Osteoblast (primary cell): Measurements from ENCODE around the gene GCDH. TPM values are rescaled to one million over a fixed set of nuclear protein-coding genes. Genes with fewer than 3 reads are reported as not detected.
A peak's percentile ranks its signal among the peaks of the same experiment; 100 is the strongest.

ENCODE experiments used
- DNase-seq: peaks from one replicate; pipeline ENCODE4 v3.0.0; 2011; ENCODE audit warnings: low spot score, mixed read lengths; ENCODE audit not compliant: insufficient read length; ENCODE audit errors: missing footprints
- H2AFZ ChIP-seq: 2 replicates; pipeline ENCODE4 v1.6.0; 2011; ENCODE audit warnings: mild to moderate bottlenecking, low read length
- H3K27ac ChIP-seq: 2 replicates; pipeline ENCODE4 v1.5.1; 2011; ENCODE audit warnings: mild to moderate bottlenecking, low read depth, low read length, moderate library complexity
- H3K27me3 ChIP-seq: 2 replicates; pipeline ENCODE4 v1.6.0; 2012; ENCODE audit warnings: mild to moderate bottlenecking, control low read depth, inconsistent platforms, low read length, moderate library complexity; ENCODE audit not compliant: insufficient read depth
- H3K36me3 ChIP-seq: 2 replicates; pipeline ENCODE4 v1.5.1; 2011; ENCODE audit warnings: mild to moderate bottlenecking, low read length, control low read depth, moderate library complexity; ENCODE audit not compliant: insufficient read depth
- H3K4me1 ChIP-seq: 2 replicates; pipeline ENCODE4 v1.5.1; 2011; ENCODE audit warnings: mild to moderate bottlenecking, low read length, control low read depth, moderate library complexity; ENCODE audit not compliant: insufficient read depth
- H3K4me2 ChIP-seq: 2 replicates; pipeline ENCODE4 v1.6.0; 2011; ENCODE audit warnings: mild to moderate bottlenecking, low read length; ENCODE audit not compliant: insufficient read depth
- H3K4me3 ChIP-seq: fragments of 200-600 bp; sonication (generic); 3 replicates; pipeline ENCODE4 v1.5.1; 2012; ENCODE audit warnings: mild to moderate bottlenecking, low read length, inconsistent platforms; ENCODE audit not compliant: insufficient read depth
- H3K79me2 ChIP-seq: 2 replicates; pipeline ENCODE4 v1.6.0; 2012; ENCODE audit warnings: mild to moderate bottlenecking, low read length, control low read depth, inconsistent platforms; ENCODE audit not compliant: insufficient read depth
- H3K9me3 ChIP-seq: 2 replicates; pipeline ENCODE4 v1.5.1; 2011; ENCODE audit warnings: low read depth, low read length, control low read depth
- H4K20me1 ChIP-seq: 2 replicates; pipeline ENCODE4 v1.6.0; 2012; ENCODE audit warnings: mild to moderate bottlenecking, low read length, control low read depth; ENCODE audit not compliant: insufficient read depth
- total RNA-seq: library from RNA; depleted of rRNA; stranded (reverse); fragments of >200 nt; gene quantifications from 2 replicates; pipeline ENCODE4 v1.2.3, GENCODE V29; 2012
- TF ChIP-seq, protein P1 (sequence below): IDR thresholded peaks from 2 replicates; pipeline ENCODE4 v1.5.1; 2011; ENCODE audit warnings: mild to moderate bottlenecking, low read depth, low read length, moderate library complexity; ENCODE audit errors: extremely low read depth

Gene GCDH
- total RNA-seq, 1 donor = 31.1 TPM

DNA sequence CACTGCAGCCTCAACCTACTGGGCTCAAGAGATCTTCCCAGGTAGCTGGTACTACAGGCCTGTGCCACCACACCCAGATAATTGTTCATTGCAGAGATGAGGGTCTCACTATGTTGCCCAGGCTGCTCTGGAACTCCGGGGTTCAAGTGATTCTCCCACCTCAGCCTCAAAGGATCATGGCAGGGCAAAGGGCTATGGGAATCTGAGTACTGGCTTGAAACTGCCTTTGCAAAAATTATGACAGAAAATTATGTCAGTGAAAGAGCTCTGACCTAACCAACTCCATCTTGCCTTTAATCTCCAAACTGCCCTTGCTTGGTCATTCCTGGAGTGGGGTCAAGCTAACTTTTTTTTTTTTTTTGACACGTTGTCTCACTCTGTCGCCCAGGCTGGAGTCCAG is 8.4 kb upstream of the GCDH start:
- Histone ChIP-seq H3K27ac (no peak overlapping the region), H3K27me3 (peaks cover 26% of the 10 kb centered on the region), H3K36me3 (peaks cover 6% of the 10 kb centered on the region), H3K4me3 (no peak overlapping the region), H2AFZ (no peak overlapping the region), H4K20me1 (no peaks in the 10 kb centered on the region), H3K9me3 (peaks cover 9% of the 10 kb centered on the region), H3K79me2 (no peaks in the 10 kb centered on the region), H3K4me2 (no peak overlapping the region), H3K4me1 (peaks cover 6% of the 10 kb centered on the region)
- TF ChIP-seq, protein P1, sequence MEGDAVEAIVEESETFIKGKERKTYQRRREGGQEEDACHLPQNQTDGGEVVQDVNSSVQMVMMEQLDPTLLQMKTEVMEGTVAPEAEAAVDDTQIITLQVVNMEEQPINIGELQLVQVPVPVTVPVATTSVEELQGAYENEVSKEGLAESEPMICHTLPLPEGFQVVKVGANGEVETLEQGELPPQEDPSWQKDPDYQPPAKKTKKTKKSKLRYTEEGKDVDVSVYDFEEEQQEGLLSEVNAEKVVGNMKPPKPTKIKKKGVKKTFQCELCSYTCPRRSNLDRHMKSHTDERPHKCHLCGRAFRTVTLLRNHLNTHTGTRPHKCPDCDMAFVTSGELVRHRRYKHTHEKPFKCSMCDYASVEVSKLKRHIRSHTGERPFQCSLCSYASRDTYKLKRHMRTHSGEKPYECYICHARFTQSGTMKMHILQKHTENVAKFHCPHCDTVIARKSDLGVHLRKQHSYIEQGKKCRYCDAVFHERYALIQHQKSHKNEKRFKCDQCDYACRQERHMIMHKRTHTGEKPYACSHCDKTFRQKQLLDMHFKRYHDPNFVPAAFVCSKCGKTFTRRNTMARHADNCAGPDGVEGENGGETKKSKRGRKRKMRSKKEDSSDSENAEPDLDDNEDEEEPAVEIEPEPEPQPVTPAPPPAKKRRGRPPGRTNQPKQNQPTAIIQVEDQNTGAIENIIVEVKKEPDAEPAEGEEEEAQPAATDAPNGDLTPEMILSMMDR = no peak
- no peak for DNase-seq

DNA sequence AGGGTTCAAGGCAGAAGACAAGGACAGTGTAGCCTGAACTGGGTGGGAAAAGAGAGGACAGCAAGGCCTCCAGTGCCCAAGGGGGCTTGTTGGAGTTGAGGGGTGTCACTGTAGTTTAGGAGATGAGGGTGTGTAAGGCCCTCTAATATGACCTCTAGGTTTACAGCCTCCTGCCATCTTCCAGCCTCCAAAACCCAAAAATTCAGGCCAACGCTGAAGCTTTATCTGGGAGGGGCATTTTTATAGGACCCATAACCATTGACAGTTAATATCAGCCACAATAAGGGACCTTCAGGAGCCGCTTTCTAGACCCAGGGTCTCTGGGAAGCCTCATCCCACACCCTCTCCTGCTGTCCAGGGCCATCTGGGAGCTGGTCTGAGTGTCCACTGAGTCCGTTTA is 6.8 kb upstream of the GCDH start:
- H3K4me1 ChIP-seq = peaks cover 6% of the 10 kb centered on the region
- H3K4me3 ChIP-seq = no peak overlapping the region
- TF ChIP-seq, protein P1 = no peak
- peaks cover 9% of the 10 kb centered on the region for H3K9me3 ChIP-seq
- DNase-seq = peak; percentile 50
- no peak overlapping the region for H3K4me2 ChIP-seq
- no peaks in the 10 kb centered on the region for H4K20me1 ChIP-seq
- no peaks in the 10 kb centered on the region for H3K36me3 ChIP-seq
- no peak overlapping the region for H2AFZ ChIP-seq
- H3K27ac ChIP-seq = no peak overlapping the region
- peaks cover 26% of the 10 kb centered on the region for H3K27me3 ChIP-seq
- H3K79me2 ChIP-seq = no peaks in the 10 kb centered on the region

DNA sequence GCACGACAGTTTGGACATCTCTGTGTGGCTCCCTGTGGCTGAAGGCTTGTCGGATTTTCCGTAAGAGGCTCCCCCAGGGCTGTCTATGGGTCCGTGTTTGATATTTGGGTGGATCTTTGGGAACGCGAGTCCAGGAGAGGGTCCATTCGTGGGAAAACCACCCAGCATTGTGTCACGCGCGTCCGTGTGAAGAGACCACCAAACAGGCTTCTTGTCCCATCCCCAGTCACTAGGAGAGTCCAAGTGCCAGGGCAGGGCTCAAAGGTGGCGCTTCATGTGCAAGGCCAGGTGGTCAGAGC is 6.4 kb upstream of the GCDH start:
- Histone ChIP-seq H4K20me1 (no peaks in the 10 kb centered on the region), H3K27ac (no peak overlapping the region), H3K27me3 (peaks cover 26% of the 10 kb centered on the region), H3K36me3 (no peaks in the 10 kb centered on the region), H3K9me3 (peaks cover 9% of the 10 kb centered on the region), H3K4me1 (peaks cover 6% of the 10 kb centered on the region), H2AFZ (no peak overlapping the region), H3K79me2 (no peaks in the 10 kb centered on the region), H3K4me2 (no peak overlapping the region), H3K4me3 (no peak overlapping the region)
- DNase-seq = peak; percentile 39
- TF ChIP-seq, protein P1 = no peak

DNA sequence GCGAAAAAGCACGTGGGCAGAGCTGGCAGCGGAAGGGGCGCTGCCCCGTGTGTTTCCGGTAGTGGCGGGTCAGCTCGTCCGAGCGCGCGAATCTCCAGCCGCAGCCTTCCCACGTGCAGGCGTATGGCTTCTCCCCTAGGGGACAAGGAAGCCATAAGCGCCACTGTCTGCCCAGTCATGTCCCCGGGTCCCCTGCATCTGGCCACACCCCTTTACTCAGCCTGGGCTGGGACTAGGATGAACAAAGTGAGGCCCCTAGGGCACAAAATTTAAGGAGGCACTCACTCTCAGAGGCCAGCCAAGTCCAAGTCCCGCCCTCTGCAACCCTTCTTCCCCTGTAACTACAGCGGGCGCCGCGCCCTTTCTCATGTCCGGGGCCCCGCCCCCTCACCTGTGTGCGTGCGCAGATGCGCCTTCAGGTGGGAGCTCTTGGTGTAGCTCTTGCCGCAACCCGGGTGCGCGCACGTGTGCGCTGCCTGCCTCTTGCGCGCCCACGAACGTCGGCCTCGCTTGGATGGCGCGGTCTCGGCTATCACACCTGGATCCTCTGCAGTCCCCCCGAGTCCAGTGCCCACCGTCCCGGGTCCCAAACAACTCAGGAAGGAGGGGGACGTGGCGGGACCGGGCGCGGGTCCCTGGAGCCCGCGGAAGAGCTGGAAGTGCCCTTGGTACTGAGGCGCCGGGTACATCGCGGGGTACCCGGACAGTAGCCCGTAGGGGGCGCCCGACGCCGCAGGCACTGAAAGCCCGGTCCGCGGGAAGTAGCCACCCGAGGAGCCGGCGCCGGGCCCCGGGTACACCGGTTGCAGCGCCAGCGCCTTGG is 5.8 kb upstream of the GCDH start:
- peak overlapping the region; percentile 48 for H3K4me3 ChIP-seq

More for the DNA sequence above, 5.8 kb upstream of the GCDH start:
- Histone ChIP-seq H3K36me3 (no peaks in the 10 kb centered on the region), H4K20me1 (no peaks in the 10 kb centered on the region), H3K9me3 (peaks cover 9% of the 10 kb centered on the region), H3K4me1 (peaks cover 6% of the 10 kb centered on the region), H3K27ac (no peak overlapping the region), H2AFZ (no peak overlapping the region), H3K79me2 (no peaks in the 10 kb centered on the region), H3K27me3 (peaks cover 26% of the 10 kb centered on the region), H3K4me2 (peak overlapping the region; percentile 54)
- TF ChIP-seq, protein P1 = peak; percentile 43
- DNase-seq = peak; percentile 95
